ENCODE data around the gene CEP104.

DNA sequence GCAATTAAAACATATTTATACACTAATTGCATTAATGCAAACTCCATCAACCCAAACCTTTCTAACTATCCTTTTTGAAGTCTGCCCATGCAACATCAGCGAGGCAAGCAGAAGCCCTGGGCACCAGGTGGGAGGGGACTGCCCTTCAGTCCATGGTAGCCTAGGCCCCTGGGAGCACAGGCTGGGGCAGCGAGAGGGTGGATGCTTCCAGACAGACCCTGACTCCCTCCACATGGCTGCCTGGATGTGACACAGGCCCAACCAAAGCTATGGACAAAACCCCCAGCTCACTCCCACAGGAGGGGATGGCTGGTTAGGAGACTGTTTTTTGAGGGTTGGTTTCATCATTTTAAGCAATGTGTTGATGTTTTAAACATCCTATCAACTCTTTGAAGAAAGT is 42.9 kb downstream of the CEP104 start:
- TF ChIP-seq, protein P1, sequence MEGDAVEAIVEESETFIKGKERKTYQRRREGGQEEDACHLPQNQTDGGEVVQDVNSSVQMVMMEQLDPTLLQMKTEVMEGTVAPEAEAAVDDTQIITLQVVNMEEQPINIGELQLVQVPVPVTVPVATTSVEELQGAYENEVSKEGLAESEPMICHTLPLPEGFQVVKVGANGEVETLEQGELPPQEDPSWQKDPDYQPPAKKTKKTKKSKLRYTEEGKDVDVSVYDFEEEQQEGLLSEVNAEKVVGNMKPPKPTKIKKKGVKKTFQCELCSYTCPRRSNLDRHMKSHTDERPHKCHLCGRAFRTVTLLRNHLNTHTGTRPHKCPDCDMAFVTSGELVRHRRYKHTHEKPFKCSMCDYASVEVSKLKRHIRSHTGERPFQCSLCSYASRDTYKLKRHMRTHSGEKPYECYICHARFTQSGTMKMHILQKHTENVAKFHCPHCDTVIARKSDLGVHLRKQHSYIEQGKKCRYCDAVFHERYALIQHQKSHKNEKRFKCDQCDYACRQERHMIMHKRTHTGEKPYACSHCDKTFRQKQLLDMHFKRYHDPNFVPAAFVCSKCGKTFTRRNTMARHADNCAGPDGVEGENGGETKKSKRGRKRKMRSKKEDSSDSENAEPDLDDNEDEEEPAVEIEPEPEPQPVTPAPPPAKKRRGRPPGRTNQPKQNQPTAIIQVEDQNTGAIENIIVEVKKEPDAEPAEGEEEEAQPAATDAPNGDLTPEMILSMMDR (IDR thresholded peaks at IDR 0.05): no peak
- no peak for TF ChIP-seq POLR2A (IDR thresholded peaks at IDR 0.05)
